H1 (cell line): ENCODE results near the gene VTI1B. TPM values are rescaled to one million over a fixed set of nuclear protein-coding genes. Genes with fewer than 3 reads are reported as not detected.
A peak's percentile ranks its signal among the peaks of the same experiment; 100 is the strongest.

ENCODE experiments used
- CTCF ChIA-PET: fragments of 300-600 bp; sonication (Branson Sonifier 250); formaldehyde crosslinking; loops from one replicate; lab custom pipeline; 2021; ENCODE audit not compliant: partially characterized antibody; lab: Charles Lee
- POLR2A ChIA-PET: fragments of 300-600 bp; sonication (Branson Sonifier 250); formaldehyde crosslinking; loops from one replicate; lab custom pipeline; 2021; ENCODE audit warnings: inconsistent platforms; ENCODE audit not compliant: partially characterized antibody; lab: Charles Lee
- DNase-seq, 2 experiments: peaks; one replicate each; pipeline versions ENCODE4 v3.0.0 to v3.0.0-alpha.2; 2010 to 2022; ENCODE audit warnings: low spot score in 2 of 2, low read depth in 1 of 2, mixed read lengths in 1 of 2
- FAIRE-seq: peaks from 2 replicates; lab custom pipeline; 2011; peaks lifted over from hg19 to GRCh38; lab: Jason Lieb, UNC
- H2AFZ ChIP-seq: 2 replicates; pipeline ENCODE4 v1.8.1; 2012; ENCODE audit warnings: low read length, inconsistent platforms
- H2AK5ac ChIP-seq: 2 replicates; pipeline ENCODE4 v1.6.1; 2013; ENCODE audit warnings: low read depth, low read length
- H2BK120ac ChIP-seq: replicated peaks from 2 replicates; pipeline ENCODE3; 2013; ENCODE audit warnings: low read depth, low read length, inconsistent platforms
- H2BK12ac ChIP-seq: 2 replicates; pipeline ENCODE4 v1.6.1; 2013; ENCODE audit warnings: low read depth, low read length
- H2BK15ac ChIP-seq: 2 replicates; pipeline ENCODE4 v1.6.1; 2013; ENCODE audit warnings: low read length
- H2BK20ac ChIP-seq: 2 replicates; pipeline ENCODE4 v1.6.1; 2013; ENCODE audit warnings: low read length
- H2BK5ac ChIP-seq: 2 replicates; pipeline ENCODE4 v1.6.1; 2013; ENCODE audit warnings: low read depth, low read length
- H3K14ac ChIP-seq: 2 replicates; pipeline ENCODE4 v1.6.1; 2013; ENCODE audit warnings: inconsistent platforms; ENCODE audit not compliant: insufficient read length
- H3K18ac ChIP-seq: 2 replicates; pipeline ENCODE4 v1.6.1; 2013; ENCODE audit warnings: low read length; ENCODE audit errors: extremely low read depth
- H3K23ac ChIP-seq: 2 replicates; pipeline ENCODE4 v1.6.1; 2013; ENCODE audit warnings: inconsistent platforms; ENCODE audit not compliant: insufficient read length
- H3K23me2 ChIP-seq: 2 replicates; pipeline ENCODE4 v1.6.1; 2013; ENCODE audit warnings: low read depth, low read length
- H3K27ac ChIP-seq: 2 replicates; pipeline ENCODE4 v1.6.1; 2011; ENCODE audit warnings: low read depth, low read length, inconsistent platforms
- H3K27me3 ChIP-seq, 4 experiments: replicated peaks in 1 of 4; 1 replicate in 1 of 4; 2 replicates in 3 of 4; pipeline versions ENCODE4 v1.6.1 to v1.8.1; 2011 to 2013; ENCODE audit warnings: low read length in 3 of 4, mild to moderate bottlenecking in 3 of 4, inconsistent platforms in 2 of 4, mixed read lengths in 2 of 4, moderate library complexity in 1 of 4; ENCODE audit not compliant: control insufficient read depth in 3 of 4, insufficient read depth in 3 of 4; ENCODE audit errors: extremely low read depth in 1 of 4
- H3K36me3 ChIP-seq, 4 experiments: 2 replicates each; pipeline versions ENCODE4 v1.6.1 to v1.8.1; 2011 to 2013; ENCODE audit warnings: mild to moderate bottlenecking in 4 of 4, low read length in 3 of 4, moderate library complexity in 2 of 4, control low read depth in 1 of 4, inconsistent platforms in 1 of 4; ENCODE audit not compliant: insufficient read depth in 4 of 4, control insufficient read depth in 2 of 4
- H3K4ac ChIP-seq: replicated peaks from 2 replicates; pipeline ENCODE3; 2013; ENCODE audit warnings: low read length, low read depth, mixed read lengths, inconsistent platforms; ENCODE audit not compliant: insufficient read length
- H3K4me1 ChIP-seq, 4 experiments: replicated peaks in 1 of 4; 1 replicate in 1 of 4; 2 replicates in 3 of 4; pipeline versions ENCODE4 v1.6.1 to v1.8.1; 2011 to 2013; ENCODE audit warnings: low read length in 3 of 4, inconsistent platforms in 2 of 4, mixed read lengths in 1 of 4; ENCODE audit not compliant: insufficient read depth in 4 of 4, control insufficient read depth in 3 of 4
- H3K4me2 ChIP-seq, 2 experiments: 2 replicates each; pipeline versions ENCODE4 v1.6.1 to v1.8.1; 2011 to 2013; ENCODE audit warnings: low read depth in 2 of 2, low read length in 2 of 2, control low read depth in 1 of 2, inconsistent platforms in 1 of 2, mild to moderate bottlenecking in 1 of 2; ENCODE audit not compliant: insufficient read depth in 1 of 2
- H3K4me3 ChIP-seq, 4 experiments: fragments of 200-600, 300-600 bp in 1 of 4; sonication (generic), shearing (Covaris generic), sonication (Bioruptor Twin) in 1 of 4; 2 replicates each; pipeline versions ENCODE4 v1.5.1 to v1.8.1; 2011 to 2016; ENCODE audit warnings: low read length in 4 of 4, low read depth in 3 of 4, control low read depth in 2 of 4, inconsistent platforms in 2 of 4, mild to moderate bottlenecking in 2 of 4, mixed read lengths in 1 of 4, moderate library complexity in 1 of 4; ENCODE audit not compliant: insufficient read depth in 2 of 4; ENCODE audit errors: extremely low read depth in 1 of 4
- H3K56ac ChIP-seq: replicated peaks from 2 replicates; pipeline ENCODE3; 2013; ENCODE audit warnings: low read depth, mild to moderate bottlenecking, mixed read lengths, low read length, inconsistent platforms; ENCODE audit not compliant: insufficient read length
- H3K79me1 ChIP-seq: 2 replicates; pipeline ENCODE4 v1.6.1; 2013; ENCODE audit warnings: low read depth, low read length, control low read depth
- H3K79me2 ChIP-seq, 2 experiments: 2 replicates each; pipeline versions ENCODE4 v1.6.1 to v1.8.1; 2012 to 2013; ENCODE audit warnings: low read length in 2 of 2, mild to moderate bottlenecking in 2 of 2, inconsistent platforms in 1 of 2; ENCODE audit not compliant: insufficient read depth in 2 of 2, control insufficient read depth in 1 of 2
- H3K9ac ChIP-seq, 4 experiments: replicated peaks in 1 of 4; 1 replicate in 1 of 4; 2 replicates in 3 of 4; pipeline versions ENCODE4 v1.6.1 to v1.8.1; 2011 to 2013; ENCODE audit warnings: low read depth in 3 of 4, low read length in 3 of 4, control low read depth in 2 of 4, mild to moderate bottlenecking in 2 of 4, moderate library complexity in 2 of 4, inconsistent platforms in 1 of 4; ENCODE audit errors: extremely low read depth in 1 of 4
- H3K9me3 ChIP-seq, 2 experiments: 2 replicates each; pipeline versions ENCODE4 v1.6.1 to v1.8.1; 2012 to 2013; ENCODE audit warnings: mild to moderate bottlenecking in 2 of 2, moderate library complexity in 2 of 2, control low read depth in 1 of 2, inconsistent platforms in 1 of 2, low read depth in 1 of 2, low read length in 1 of 2, mixed read lengths in 1 of 2; ENCODE audit not compliant: insufficient read depth in 2 of 2
- H4K20me1 ChIP-seq, 2 experiments: replicated peaks in 1 of 2; 2 replicates each; pipeline versions ENCODE3 to v1.8.1; 2011 to 2013; ENCODE audit warnings: inconsistent platforms in 2 of 2, low read length in 2 of 2, mild to moderate bottlenecking in 1 of 2; ENCODE audit not compliant: insufficient read depth in 2 of 2, control insufficient read depth in 1 of 2
- H4K5ac ChIP-seq: 2 replicates; pipeline ENCODE4 v1.6.1; 2013; ENCODE audit warnings: low read length, low read depth, mixed read lengths, inconsistent platforms; ENCODE audit not compliant: insufficient read length
- H4K8ac ChIP-seq: 2 replicates; pipeline ENCODE4 v1.8.0; 2013; ENCODE audit warnings: mild to moderate bottlenecking, moderate library complexity, low read length, inconsistent platforms; ENCODE audit not compliant: insufficient read depth; ENCODE audit errors: extremely low read depth
- H4K91ac ChIP-seq: replicated peaks from 2 replicates; pipeline ENCODE3; 2013; ENCODE audit warnings: low read length, mixed read lengths, inconsistent platforms; ENCODE audit not compliant: insufficient read length
- FOSL1 ChIP-seq: IDR thresholded peaks from 2 replicates; pipeline ENCODE4 v1.6.1; 2011; ENCODE audit warnings: mild to moderate bottlenecking, low read depth, low read length, moderate library complexity; ENCODE audit not compliant: insufficient read depth
- HDAC6 ChIP-seq: IDR thresholded peaks from one replicate; pipeline ENCODE4 v1.7.1; 2012; ENCODE audit warnings: low read depth, mild to moderate bottlenecking, inconsistent platforms, low read length, moderate library complexity
- KDM1A ChIP-seq: fragments of 200-600, 300-600 bp; sonication (generic); IDR thresholded peaks from 2 replicates; pipeline ENCODE4 v1.7.1; 2016; ENCODE audit warnings: mild to moderate bottlenecking, low read length, borderline replicate concordance
- MAFK ChIP-seq: IDR thresholded peaks from 2 replicates; pipeline ENCODE4 v1.6.1; 2012; ENCODE audit warnings: low read depth, mild to moderate bottlenecking, improper control_type of control experiment, low read length
- RNF2 ChIP-seq: fragments of 200-900, 300-1000 bp; sonication (generic); IDR thresholded peaks from 2 replicates; pipeline ENCODE4 v1.7.1; 2016; ENCODE audit warnings: borderline replicate concordance, low read depth, mild to moderate bottlenecking, antibody characterized with exemption, low read length; ENCODE audit not compliant: poor library complexity, severe bottlenecking; ENCODE audit errors: missing control alignments
- SIN3A ChIP-seq, 2 experiments: IDR thresholded peaks in 1 of 2; conservative IDR thresholded peaks in 1 of 2; 2 replicates each; pipeline ENCODE4 v1.6.1; 2011 to 2012; ENCODE audit warnings: low read length in 2 of 2, improper control_type of control experiment in 1 of 2, low read depth in 1 of 2, mild to moderate bottlenecking in 1 of 2
- TBP ChIP-seq: IDR thresholded peaks from 2 replicates; pipeline ENCODE4 v1.6.1; 2011; ENCODE audit warnings: low read depth, low read length, improper control_type of control experiment
- polyA plus RNA-seq, 7 experiments: library from polyadenylated mRNA; depleted of rRNA in 3 of 7; stranded (reverse) in 5 of 7; unstranded in 2 of 7; fragments of >200 nt in 5 of 7; fragments of 200-250 nt in 2 of 7; gene quantifications; 1 replicate in 5 of 7; 2 replicates in 1 of 7; 4 replicates in 1 of 7; pipeline versions ENCODE4 v1.2.1 to v1.2.3, GENCODE V29; 2011 to 2013; ENCODE audit warnings: missing spikeins in 2 of 7, mixed read lengths in 2 of 7
- total RNA-seq: library from RNA; stranded (reverse); fragmentation: NEBNext Ultra II Directional; extraction: Animal tissue kit (Norgen Biotek cat#: 25700); gene quantifications from 2 replicates; pipeline ENCODE4 v1.2.1, GENCODE V29; 2021
- TF ChIP-seq, protein P1 (sequence below): IDR thresholded peaks from 2 replicates; pipeline ENCODE4 v1.6.1; 2012; ENCODE audit warnings: inconsistent platforms
- TF ChIP-seq, protein P2 (sequence below), 3 experiments: IDR thresholded peaks; 1 replicate in 2 of 3; 2 replicates in 1 of 3; pipeline versions ENCODE4 v1.5.1 to v1.6.1; 2011; ENCODE audit warnings: low read length in 3 of 3, mild to moderate bottlenecking in 3 of 3, inconsistent platforms in 2 of 3, low read depth in 1 of 3, moderate library complexity in 1 of 3; ENCODE audit not compliant: insufficient read depth in 1 of 3; ENCODE audit errors: control extremely low read depth in 1 of 3

VTI1B gene
- total and polyA plus RNA-seq, 2 of the 8 experiments (the other 6 are each of a cell fraction or from before 2014, with no cell fraction given): 28.1 to 98.7 TPM

DNA sequence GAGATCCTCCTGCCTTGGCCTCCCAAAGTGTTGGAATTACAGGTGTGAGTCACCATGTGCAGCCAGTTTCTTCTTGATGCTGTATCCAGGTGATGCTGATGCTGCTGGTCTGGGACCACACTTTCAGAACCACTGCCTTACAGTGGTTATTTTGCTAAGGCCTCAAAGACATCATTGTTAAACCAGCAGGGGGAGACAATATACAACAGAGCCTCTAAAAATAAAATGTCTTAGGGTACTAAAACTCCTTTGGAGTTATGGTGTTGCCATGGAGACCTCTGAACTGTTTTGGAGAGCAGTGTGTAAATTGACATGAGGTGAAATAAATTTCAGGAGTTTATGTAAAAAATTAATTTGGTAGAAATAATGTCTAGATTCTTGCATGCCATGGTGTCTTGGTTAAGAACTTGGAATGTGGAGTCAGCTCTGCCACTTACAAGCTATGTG, 55.8 kb downstream of the VTI1B start:
- H2AK5ac ChIP-seq: no peak overlapping the region
- H4K91ac ChIP-seq: no peak overlapping the region
- H2AFZ ChIP-seq: no peak overlapping the region
- ChIA-PET POLR2A (interaction anchor here (0.9 to 3.0 kb wide), 7 partner anchors 15 to 86 kb away, joined by 3 to 16 read pairs (median 4); partner anchors contain the start of genes PIGH and VTI1B), CTCF (interaction anchor here (0.6 to 4.9 kb wide), 33 partner anchors 9 to 197 kb away, joined by 3 to 27 read pairs (median 4); partner anchors contain the start of genes PIGH and VTI1B)
- no peak overlapping the region for H3K23ac ChIP-seq
- no peak overlapping the region for H2BK12ac ChIP-seq
- no peak overlapping the region for H3K14ac ChIP-seq
- H4K20me1 ChIP-seq: no peaks in the 10 kb centered on the region
- peaks cover 6% of the 10 kb centered on the region; the same call in 1 of the 2 replicates for H3K23me2 ChIP-seq
- H4K8ac ChIP-seq: no peak overlapping the region
- no peak overlapping the region for H3K27ac ChIP-seq
- no peaks in the 10 kb centered on the region for H3K9me3 ChIP-seq
- no peak overlapping the region for H2BK20ac ChIP-seq
- H2BK5ac ChIP-seq: no peak overlapping the region
- no peak overlapping the region for H3K4me3 ChIP-seq
- H3K56ac ChIP-seq: no peak overlapping the region
- H4K5ac ChIP-seq: no peak overlapping the region
- FAIRE-seq (peak; percentile 19), DNase-seq (no peak)
- no peaks in the 10 kb centered on the region for H3K79me1 ChIP-seq
- H3K4me1 ChIP-seq: peaks cover 0 to 6% (median 5%) of the 10 kb centered on the region in 4 experiments; a peak in 5 of 7 replicates
- H3K4me2 ChIP-seq: no peak overlapping the region; a peak in 1 of 4 replicates
- no peak overlapping the region for H2BK120ac ChIP-seq
- peaks cover 0 to 11% (median 2%) of the 10 kb centered on the region in 4 experiments; a peak in 5 of 7 replicates for H3K27me3 ChIP-seq
- no peak overlapping the region for H2BK15ac ChIP-seq
- no peaks in the 10 kb centered on the region for H3K79me2 ChIP-seq
- no peaks in the 10 kb centered on the region for H3K36me3 ChIP-seq
- no peak overlapping the region for H3K18ac ChIP-seq
- no peak overlapping the region for H3K4ac ChIP-seq
- H3K9ac ChIP-seq: no peak overlapping the region
- TF ChIP-seq, protein P1, sequence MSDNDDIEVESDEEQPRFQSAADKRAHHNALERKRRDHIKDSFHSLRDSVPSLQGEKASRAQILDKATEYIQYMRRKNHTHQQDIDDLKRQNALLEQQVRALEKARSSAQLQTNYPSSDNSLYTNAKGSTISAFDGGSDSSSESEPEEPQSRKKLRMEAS: no peak
- TF ChIP-seq SIN3A (conservative IDR thresholded peaks at IDR 0.05 in 1 of 2, IDR thresholded peaks at IDR 0.05 in 1 of 2; ENCODE audit: low read depth in 1 of 2, low read length in 2 of 2) (0 out of 4 replicates have a peak, but pooled peaks of 1 of the 2 experiments have one; percentile 19), TBP (no peak), KDM1A (no peak), FOSL1 (no peak), RNF2 (no peak), MAFK (no peak), HDAC6 (no peak)
- TF ChIP-seq, protein P2, sequence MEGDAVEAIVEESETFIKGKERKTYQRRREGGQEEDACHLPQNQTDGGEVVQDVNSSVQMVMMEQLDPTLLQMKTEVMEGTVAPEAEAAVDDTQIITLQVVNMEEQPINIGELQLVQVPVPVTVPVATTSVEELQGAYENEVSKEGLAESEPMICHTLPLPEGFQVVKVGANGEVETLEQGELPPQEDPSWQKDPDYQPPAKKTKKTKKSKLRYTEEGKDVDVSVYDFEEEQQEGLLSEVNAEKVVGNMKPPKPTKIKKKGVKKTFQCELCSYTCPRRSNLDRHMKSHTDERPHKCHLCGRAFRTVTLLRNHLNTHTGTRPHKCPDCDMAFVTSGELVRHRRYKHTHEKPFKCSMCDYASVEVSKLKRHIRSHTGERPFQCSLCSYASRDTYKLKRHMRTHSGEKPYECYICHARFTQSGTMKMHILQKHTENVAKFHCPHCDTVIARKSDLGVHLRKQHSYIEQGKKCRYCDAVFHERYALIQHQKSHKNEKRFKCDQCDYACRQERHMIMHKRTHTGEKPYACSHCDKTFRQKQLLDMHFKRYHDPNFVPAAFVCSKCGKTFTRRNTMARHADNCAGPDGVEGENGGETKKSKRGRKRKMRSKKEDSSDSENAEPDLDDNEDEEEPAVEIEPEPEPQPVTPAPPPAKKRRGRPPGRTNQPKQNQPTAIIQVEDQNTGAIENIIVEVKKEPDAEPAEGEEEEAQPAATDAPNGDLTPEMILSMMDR (IDR thresholded peaks at IDR 0.05; ENCODE audit: control extremely low read depth in 1 of 3, insufficient read depth in 1 of 3, low read depth in 1 of 3, low read length in 3 of 3): peak in 2 of 3 experiments; percentile 49 to 56; a peak in 3 of 4 replicates
